Lower leg skin (tissue), 3 donors: Measurements from ENCODE around the gene NCKAP5.

ENCODE experiments used
- POLR2A ChIP-seq, 2 donors: fragments of 450-650 bp; IDR thresholded peaks; one replicate each; pipeline ENCODE4 v1.6.1; 2016 to 2017; ENCODE audit warnings: antibody characterized with exemption in 2 of 2, mild to moderate bottlenecking in 1 of 2, moderate library complexity in 1 of 2
- TF ChIP-seq, protein P1 (sequence below), 3 donors: fragments of 450-650 bp; IDR thresholded peaks; one replicate each; pipeline ENCODE4 v1.5.1; 2016; ENCODE audit warnings: antibody characterized with exemption in 3 of 3, mild to moderate bottlenecking in 3 of 3, moderate library complexity in 2 of 3

GRCh38 chr2:132638313-132639040 is 929.8 kb downstream of the NCKAP5 start:
- no peak for TF ChIP-seq POLR2A (IDR thresholded peaks at IDR 0.05)
- TF ChIP-seq, protein P1, sequence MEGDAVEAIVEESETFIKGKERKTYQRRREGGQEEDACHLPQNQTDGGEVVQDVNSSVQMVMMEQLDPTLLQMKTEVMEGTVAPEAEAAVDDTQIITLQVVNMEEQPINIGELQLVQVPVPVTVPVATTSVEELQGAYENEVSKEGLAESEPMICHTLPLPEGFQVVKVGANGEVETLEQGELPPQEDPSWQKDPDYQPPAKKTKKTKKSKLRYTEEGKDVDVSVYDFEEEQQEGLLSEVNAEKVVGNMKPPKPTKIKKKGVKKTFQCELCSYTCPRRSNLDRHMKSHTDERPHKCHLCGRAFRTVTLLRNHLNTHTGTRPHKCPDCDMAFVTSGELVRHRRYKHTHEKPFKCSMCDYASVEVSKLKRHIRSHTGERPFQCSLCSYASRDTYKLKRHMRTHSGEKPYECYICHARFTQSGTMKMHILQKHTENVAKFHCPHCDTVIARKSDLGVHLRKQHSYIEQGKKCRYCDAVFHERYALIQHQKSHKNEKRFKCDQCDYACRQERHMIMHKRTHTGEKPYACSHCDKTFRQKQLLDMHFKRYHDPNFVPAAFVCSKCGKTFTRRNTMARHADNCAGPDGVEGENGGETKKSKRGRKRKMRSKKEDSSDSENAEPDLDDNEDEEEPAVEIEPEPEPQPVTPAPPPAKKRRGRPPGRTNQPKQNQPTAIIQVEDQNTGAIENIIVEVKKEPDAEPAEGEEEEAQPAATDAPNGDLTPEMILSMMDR (IDR thresholded peaks at IDR 0.05): no peak
